Uterus (tissue), 2 donors: ENCODE results near the gene RNF5.

Experiments
- POLR2A ChIP-seq, 2 donors: fragments of 450-650 bp; IDR thresholded peaks; one replicate each; pipeline ENCODE4 v1.6.1; 2016; ENCODE audit warnings: antibody characterized with exemption in 2 of 2, mild to moderate bottlenecking in 1 of 2, moderate library complexity in 1 of 2
- TF ChIP-seq, protein P1 (sequence below), 4 experiments: fragments of 200-600 bp in 2 of 4; fragments of 450-650 bp in 2 of 4; sonication (generic) in 2 of 4; IDR thresholded peaks; one replicate each; pipeline ENCODE4 v1.5.1; 2016 to 2019; ENCODE audit warnings: antibody characterized with exemption in 4 of 4, mild to moderate bottlenecking in 2 of 4, moderate library complexity in 1 of 4

DNA sequence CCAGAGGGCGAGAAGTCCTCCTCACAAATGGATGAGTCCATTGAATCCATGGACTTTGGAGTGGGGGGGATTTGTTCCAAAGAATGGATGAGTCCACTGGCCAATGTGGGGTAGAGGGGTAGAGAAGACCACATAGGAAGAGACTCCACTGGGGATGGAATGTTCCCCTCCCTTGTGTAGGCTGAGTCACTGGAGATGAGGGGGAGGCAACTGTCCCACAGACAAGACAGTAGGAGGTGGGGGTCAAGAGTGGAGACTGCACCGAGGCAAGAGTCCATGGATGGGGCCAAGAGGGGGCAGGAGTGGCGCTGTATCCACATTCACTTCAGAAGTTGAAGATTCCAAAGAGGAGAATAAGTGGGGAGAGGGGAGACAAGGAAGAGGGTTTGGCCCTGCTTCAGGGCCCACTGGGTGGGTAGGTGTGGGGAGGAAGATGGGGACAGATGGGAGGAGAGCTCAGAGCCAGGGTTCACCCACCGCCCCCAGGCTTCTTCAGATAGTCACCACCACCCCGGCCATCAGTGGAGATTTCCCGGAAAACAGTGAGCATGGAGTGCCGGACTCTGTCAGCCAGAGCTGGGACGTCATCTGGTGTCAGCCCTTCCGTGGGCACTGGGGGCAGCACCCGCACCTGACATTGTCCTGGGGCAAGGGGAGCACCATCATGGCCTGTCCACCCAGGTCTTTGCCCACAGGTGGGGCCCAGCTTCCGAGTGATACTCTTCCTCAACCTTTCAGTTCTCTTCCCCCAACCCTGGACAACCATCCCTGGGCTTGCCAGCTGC lies 9.2 kb upstream of the RNF5 start:
- TF ChIP-seq, protein P1, sequence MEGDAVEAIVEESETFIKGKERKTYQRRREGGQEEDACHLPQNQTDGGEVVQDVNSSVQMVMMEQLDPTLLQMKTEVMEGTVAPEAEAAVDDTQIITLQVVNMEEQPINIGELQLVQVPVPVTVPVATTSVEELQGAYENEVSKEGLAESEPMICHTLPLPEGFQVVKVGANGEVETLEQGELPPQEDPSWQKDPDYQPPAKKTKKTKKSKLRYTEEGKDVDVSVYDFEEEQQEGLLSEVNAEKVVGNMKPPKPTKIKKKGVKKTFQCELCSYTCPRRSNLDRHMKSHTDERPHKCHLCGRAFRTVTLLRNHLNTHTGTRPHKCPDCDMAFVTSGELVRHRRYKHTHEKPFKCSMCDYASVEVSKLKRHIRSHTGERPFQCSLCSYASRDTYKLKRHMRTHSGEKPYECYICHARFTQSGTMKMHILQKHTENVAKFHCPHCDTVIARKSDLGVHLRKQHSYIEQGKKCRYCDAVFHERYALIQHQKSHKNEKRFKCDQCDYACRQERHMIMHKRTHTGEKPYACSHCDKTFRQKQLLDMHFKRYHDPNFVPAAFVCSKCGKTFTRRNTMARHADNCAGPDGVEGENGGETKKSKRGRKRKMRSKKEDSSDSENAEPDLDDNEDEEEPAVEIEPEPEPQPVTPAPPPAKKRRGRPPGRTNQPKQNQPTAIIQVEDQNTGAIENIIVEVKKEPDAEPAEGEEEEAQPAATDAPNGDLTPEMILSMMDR (IDR thresholded peaks at IDR 0.05) = no peak
- TF ChIP-seq POLR2A (IDR thresholded peaks at IDR 0.05) = no peak
